CD14-positive monocyte (primary cell): ENCODE data around the gene ANKRD12. TPM values are rescaled to one million over a fixed set of nuclear protein-coding genes. Genes with fewer than 3 reads are reported as not detected.

Experiments
- DNase-seq, 3 donors: peaks; one replicate each; pipeline ENCODE4 v3.0.0-alpha.2; 2011 to 2022
- H2AFZ ChIP-seq: 2 replicates; pipeline ENCODE4 v1.6.0; 2012; ENCODE audit warnings: mild to moderate bottlenecking, low read depth, low read length, inconsistent platforms; ENCODE audit not compliant: insufficient read depth, poor library complexity, severe bottlenecking
- H3K27ac ChIP-seq, 2 donors: 1 replicate in 1 of 2; 2 replicates in 1 of 2; pipeline ENCODE4 v1.5.1; 2012 to 2013; ENCODE audit warnings: low read length in 2 of 2, control low read depth in 1 of 2, inconsistent platforms in 1 of 2, low read depth in 1 of 2, mild to moderate bottlenecking in 1 of 2
- H3K27me3 ChIP-seq, 2 donors: one replicate each; pipeline versions ENCODE4 v1.6.0 to v1.6.1; 2011 to 2013; ENCODE audit warnings: low read length in 2 of 2; ENCODE audit not compliant: control insufficient read depth in 2 of 2, insufficient read depth in 2 of 2
- H3K36me3 ChIP-seq, 2 donors: replicated peaks in 1 of 2; 1 replicate in 1 of 2; 2 replicates in 1 of 2; pipeline versions ENCODE4 v1.5.1 to v1.6.1; 2012 to 2013; ENCODE audit warnings: low read length in 2 of 2, control low read depth in 1 of 2, inconsistent platforms in 1 of 2, mild to moderate bottlenecking in 1 of 2; ENCODE audit not compliant: insufficient read depth in 2 of 2, control insufficient read depth in 1 of 2
- H3K4me1 ChIP-seq, 2 donors: 1 replicate in 1 of 2; 2 replicates in 1 of 2; pipeline versions ENCODE4 v1.5.1 to v1.6.1; 2012 to 2013; ENCODE audit warnings: low read length in 2 of 2, control low read depth in 1 of 2, inconsistent platforms in 1 of 2, mild to moderate bottlenecking in 1 of 2, moderate library complexity in 1 of 2; ENCODE audit not compliant: insufficient read depth in 2 of 2, control insufficient read depth in 1 of 2
- H3K4me2 ChIP-seq: replicated peaks from 2 replicates; pipeline ENCODE3; 2012; ENCODE audit warnings: low read length, moderate library complexity, mild to moderate bottlenecking; ENCODE audit not compliant: poor library complexity, severe bottlenecking; ENCODE audit errors: extremely low read depth
- H3K4me3 ChIP-seq, 3 experiments: fragments of 200-600 bp in 1 of 3; sonication (generic) in 1 of 3; replicated peaks in 1 of 3; 1 replicate in 2 of 3; 2 replicates in 1 of 3; pipeline ENCODE4 v1.5.1; 2011 to 2013; ENCODE audit warnings: low read length in 3 of 3, mild to moderate bottlenecking in 3 of 3, control low read depth in 2 of 3, low read depth in 2 of 3, inconsistent platforms in 1 of 3, moderate library complexity in 1 of 3
- H3K79me2 ChIP-seq: 2 replicates; pipeline ENCODE4 v1.6.0; 2012; ENCODE audit warnings: mild to moderate bottlenecking, control low read depth, inconsistent platforms, low read length, moderate library complexity; ENCODE audit not compliant: insufficient read depth
- H3K9ac ChIP-seq: 2 replicates; pipeline ENCODE4 v1.6.0; 2017; ENCODE audit warnings: low read length, mild to moderate bottlenecking; ENCODE audit not compliant: insufficient read depth, poor library complexity, severe bottlenecking
- H3K9me3 ChIP-seq, 2 donors: replicated peaks in 1 of 2; 1 replicate in 1 of 2; 2 replicates in 1 of 2; pipeline versions ENCODE4 v1.5.1 to v1.6.1; 2012 to 2013; ENCODE audit warnings: low read length in 2 of 2, control low read depth in 1 of 2; ENCODE audit not compliant: control insufficient read depth in 1 of 2, insufficient read depth in 1 of 2
- H4K20me1 ChIP-seq: 2 replicates; pipeline ENCODE4 v1.6.0; 2012; ENCODE audit warnings: mild to moderate bottlenecking, low read length, control low read depth, moderate library complexity; ENCODE audit not compliant: insufficient read depth
- H3K27ac Mint-ChIP-seq, 7 donors: one replicate each; pipeline ENCODE4 v1.8.0; 2020; ENCODE audit warnings: mild to moderate bottlenecking in 7 of 7, mixed read lengths in 7 of 7, moderate library complexity in 6 of 7, inconsistent platforms in 2 of 7
- H3K27me3 Mint-ChIP-seq, 3 donors: one replicate each; pipeline ENCODE4 v1.8.0; 2021 to 2022; ENCODE audit warnings: low read depth in 3 of 3, mild to moderate bottlenecking in 3 of 3, mixed read lengths in 3 of 3, moderate library complexity in 3 of 3, inconsistent platforms in 1 of 3
- H3K36me3 Mint-ChIP-seq, 2 donors: one replicate each; pipeline ENCODE4 v1.8.0; 2020; ENCODE audit warnings: mixed read lengths in 2 of 2, inconsistent platforms in 1 of 2, mild to moderate bottlenecking in 1 of 2
- H3K4me1 Mint-ChIP-seq: one replicate; pipeline ENCODE4 v1.8.0; 2020; ENCODE audit warnings: mild to moderate bottlenecking, mixed read lengths
- H3K4me3 Mint-ChIP-seq, 2 donors: one replicate each; pipeline ENCODE4 v1.8.0; 2020; ENCODE audit warnings: mild to moderate bottlenecking in 2 of 2, mixed read lengths in 2 of 2, moderate library complexity in 1 of 2
- H3K9me3 Mint-ChIP-seq, 7 donors: one replicate each; pipeline ENCODE4 v1.8.0; 2020 to 2022; ENCODE audit warnings: mixed read lengths in 7 of 7, mild to moderate bottlenecking in 6 of 7, moderate library complexity in 6 of 7, inconsistent platforms in 2 of 7
- CTCF ChIP-seq: fragments of 200-600 bp; IDR thresholded peaks from one replicate; pipeline ENCODE4 v1.8.0; 2022; ENCODE audit warnings: antibody characterized with exemption, mild to moderate bottlenecking
- intact Hi-C, 2 donors: fragments of 100-400 bp; cut with micrococcal nuclease; formaldehyde crosslinking; loops; one replicate each; pipeline versions ENCODE4 v1.15.0 to v1.15.1; 2023
- polyA plus RNA-seq, 3 donors: library from polyadenylated mRNA; depleted of rRNA in 1 of 3; unstranded in 2 of 3; stranded (reverse) in 1 of 3; fragments of 300-500 nt in 2 of 3; fragments of >200 nt in 1 of 3; fragmentation: Illumina TruSeq in 2 of 3; gene quantifications; 1 replicate in 2 of 3; 2 replicates in 1 of 3; pipeline ENCODE4 v1.2.3, GENCODE V29; 2012 to 2021

Gene ANKRD12
- polyA plus RNA-seq, 3 donors: 9.3 to 15.5 (median 15.4) TPM

GRCh38 chr18:9289698-9290097 is 153.1 kb downstream of the ANKRD12 start:
- H3K79me2 ChIP-seq: no peaks in the 10 kb centered on the region
- H3K27ac ChIP-seq: no peak overlapping the region
- no peaks in the 10 kb centered on the region for H4K20me1 ChIP-seq
- H3K36me3 Mint-ChIP-seq: peaks cover 0 to 5% of the 10 kb centered on the region in 2 donors
- no peak overlapping the region for H3K4me2 ChIP-seq
- H3K36me3 ChIP-seq: no peaks in the 10 kb centered on the region
- no peak for DNase-seq
- H3K27me3 Mint-ChIP-seq: no peaks in the 10 kb centered on the region
- peaks cover 24 to 25% of the 10 kb centered on the region in 2 donors for H3K9me3 ChIP-seq
- H3K27me3 ChIP-seq: no peaks in the 10 kb centered on the region
- H3K4me3 ChIP-seq: no peak overlapping the region
- H3K27ac Mint-ChIP-seq: no peak overlapping the region
- intact Hi-C loops: no loop called here
- H3K4me1 Mint-ChIP-seq: no peaks in the 10 kb centered on the region
- H2AFZ ChIP-seq: no peak overlapping the region
- H3K4me3 Mint-ChIP-seq: no peak overlapping the region
- TF ChIP-seq CTCF: no peak
- no peaks in the 10 kb centered on the region for H3K4me1 ChIP-seq
- H3K9ac ChIP-seq: no peak overlapping the region
- peaks cover 17 to 43% (median 40%) of the 10 kb centered on the region in 7 donors for H3K9me3 Mint-ChIP-seq

GRCh38 chr18:9290156-9290555 is 153.6 kb downstream of the ANKRD12 start:
- H3K27me3 ChIP-seq: no peaks in the 10 kb centered on the region

More at GRCh38 chr18:9290156-9290555, 153.6 kb downstream of the ANKRD12 start:
- Mint-ChIP-seq H3K4me3 (no peak overlapping the region), H3K36me3 (peaks cover 0 to 5% of the 10 kb centered on the region in 2 donors), H3K4me1 (no peaks in the 10 kb centered on the region), H3K27ac (no peak overlapping the region), H3K27me3 (no peaks in the 10 kb centered on the region), H3K9me3 (peaks cover 17 to 47% (median 45%) of the 10 kb centered on the region in 7 donors)
- no peak for TF ChIP-seq CTCF
- Histone ChIP-seq H3K27ac (no peak overlapping the region), H4K20me1 (no peaks in the 10 kb centered on the region), H3K9ac (no peak overlapping the region), H3K4me3 (no peak overlapping the region), H3K4me1 (no peaks in the 10 kb centered on the region), H3K79me2 (no peaks in the 10 kb centered on the region), H3K9me3 (peaks cover 25 to 29% of the 10 kb centered on the region in 2 donors), H3K4me2 (no peak overlapping the region), H3K36me3 (no peaks in the 10 kb centered on the region), H2AFZ (no peak overlapping the region)
- no peak for DNase-seq
- intact Hi-C loops: no loop called here
